Stimulated activated CD4-positive, alpha-beta T cell treated with anti-CD3 and anti-CD28 coated beads, Interleukin-2, amount 100 ng/mL, for 48 hours (primary cell): ENCODE measurements around the gene ANKRD33.

Experiments used
- DNase-seq, 2 donors: peaks; one replicate each; pipeline ENCODE4 v3.0.0-alpha.2; 2020

The ANKRD33 gene

GRCh38 chr12:51922146-51922545, 34.2 kb downstream of the ANKRD33 start:
- DNase-seq = no peak

GRCh38 chr12:51922762-51923505, 35.0 kb downstream of the ANKRD33 start:
- no peak for DNase-seq

- peak; percentile 50 to 65 for DNase-seq
These were observed 35.8 kb downstream of the ANKRD33 start for GRCh38 chr12:51923506-51924365.

GRCh38 chr12:51924551-51925319, 36.8 kb downstream of the ANKRD33 start:
- DNase-seq = no peak

GRCh38 chr12:51925346-51926063, 37.6 kb downstream of the ANKRD33 start:
- DNase-seq = no peak

GRCh38 chr12:51926064-51926632, 38.2 kb downstream of the ANKRD33 start:
- no peak for DNase-seq

GRCh38 chr12:51926718-51927117, 38.8 kb downstream of the ANKRD33 start:
- DNase-seq = peak; percentile 39 to 42

GRCh38 chr12:51932218-51933076, 44.5 kb downstream of the ANKRD33 start:
- no peak for DNase-seq

- no peak for DNase-seq
These were observed 46.2 kb downstream of the ANKRD33 start for GRCh38 chr12:51934080-51934479.

GRCh38 chr12:51937926-51938325, 50.0 kb downstream of the ANKRD33 start:
- no peak for DNase-seq

- no peak for DNase-seq
These were observed 50.8 kb downstream of the ANKRD33 start for GRCh38 chr12:51938726-51939125.

GRCh38 chr12:51941011-51941581, 53.2 kb downstream of the ANKRD33 start:
- no peak for DNase-seq
